ENCODE measurements around the gene CFAP77. TPM values are rescaled to one million over a fixed set of nuclear protein-coding genes. Genes with fewer than 3 reads are reported as not detected.

Gene CFAP77
- total and polyA plus RNA-seq, 2 of the 8 experiments (the other 6 are each of a cell fraction or from before 2014, with no cell fraction given): 0.63 to 0.97 TPM

DNA sequence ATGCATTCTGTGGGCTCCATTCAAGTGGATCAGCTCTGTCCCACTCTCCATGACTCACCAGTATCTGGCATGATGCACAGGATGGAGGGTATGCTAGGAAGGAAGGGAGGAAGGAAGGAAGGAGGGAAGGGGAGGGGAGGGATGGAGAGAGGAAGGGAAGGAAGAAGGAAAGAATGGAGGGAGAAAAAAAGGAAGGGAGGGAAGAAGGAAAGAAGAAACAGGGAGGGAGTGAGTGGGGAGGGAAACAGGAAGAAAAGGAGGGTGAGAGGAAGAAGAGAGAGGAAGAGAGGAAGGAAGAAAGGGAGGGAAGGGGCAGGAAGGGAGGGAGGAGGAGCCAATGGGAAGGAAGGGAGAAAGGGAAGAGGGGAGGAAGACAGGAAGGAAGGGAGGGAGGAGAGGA is 167.1 kb downstream of the CFAP77 start:
- Histone ChIP-seq H2BK12ac (ENCODE audit: low read depth, low read length) (no peak overlapping the region), H4K91ac (replicated peaks; ENCODE audit: insufficient read length, low read length) (no peak overlapping the region), H4K5ac (ENCODE audit: insufficient read length, low read depth, low read length) (no peak overlapping the region), H2AFZ (ENCODE audit: low read length) (no peak overlapping the region), H3K4me2 (ENCODE audit: insufficient read depth in 1 of 2, low read depth in 2 of 2, low read length in 2 of 2) (no peak overlapping the region), H3K27ac (ENCODE audit: low read depth, low read length) (no peak overlapping the region), H3K9me3 (ENCODE audit: insufficient read depth in 2 of 2, low read depth in 1 of 2, low read length in 1 of 2) (no peaks in the 10 kb centered on the region), H2BK15ac (ENCODE audit: low read length) (no peak overlapping the region), H3K4me3 (ENCODE audit: extremely low read depth in 1 of 4, insufficient read depth in 2 of 4, low read depth in 3 of 4, low read length in 4 of 4) (no peak overlapping the region), H3K27me3 (replicated peaks in 1 of 4; ENCODE audit: control insufficient read depth in 3 of 4, extremely low read depth in 1 of 4, insufficient read depth in 3 of 4, low read length in 3 of 4) (peaks cover 44 to 70% (median 68%) of the 10 kb centered on the region in 4 experiments), H3K23me2 (ENCODE audit: low read depth, low read length) (peaks cover 4% of the 10 kb centered on the region; the same call in 1 of the 2 replicates), H3K9ac (replicated peaks in 1 of 4; ENCODE audit: extremely low read depth in 1 of 4, low read depth in 3 of 4, low read length in 3 of 4) (no peak overlapping the region), H2BK20ac (ENCODE audit: low read length) (no peak overlapping the region), H3K23ac (ENCODE audit: insufficient read length) (no peak overlapping the region), H4K20me1 (replicated peaks in 1 of 2; ENCODE audit: control insufficient read depth in 1 of 2, insufficient read depth in 2 of 2, low read length in 2 of 2) (peaks cover 6 to 11% of the 10 kb centered on the region in 2 experiments), H3K79me1 (ENCODE audit: low read depth, low read length) (no peaks in the 10 kb centered on the region; the same call in 1 of the 2 replicates), H3K4ac (replicated peaks; ENCODE audit: insufficient read length, low read depth, low read length) (no peak overlapping the region), H2AK5ac (ENCODE audit: low read depth, low read length) (no peak overlapping the region), H3K18ac (ENCODE audit: extremely low read depth, low read length) (no peak overlapping the region), H3K56ac (replicated peaks; ENCODE audit: insufficient read length, low read depth, low read length) (no peak overlapping the region), H2BK120ac (replicated peaks; ENCODE audit: low read depth, low read length) (no peak overlapping the region), H2BK5ac (ENCODE audit: low read depth, low read length) (no peak overlapping the region), H3K79me2 (ENCODE audit: control insufficient read depth in 1 of 2, insufficient read depth in 2 of 2, low read length in 2 of 2) (no peaks in the 10 kb centered on the region), H3K14ac (ENCODE audit: insufficient read length) (no peak overlapping the region), H4K8ac (ENCODE audit: extremely low read depth, insufficient read depth, low read length) (no peak overlapping the region), H3K4me1 (replicated peaks in 1 of 4; ENCODE audit: control insufficient read depth in 3 of 4, insufficient read depth in 4 of 4, low read length in 3 of 4) (peaks cover 0 to 19% (median 10%) of the 10 kb centered on the region in 4 experiments; a peak in 5 of 7 replicates), H3K36me3 (ENCODE audit: control insufficient read depth in 2 of 4, insufficient read depth in 4 of 4, low read length in 3 of 4) (no peaks in the 10 kb centered on the region)
- TF ChIP-seq EZH2 (IDR thresholded peaks at IDR 0.05; ENCODE audit: low read depth, low read length, severe bottlenecking) (peak; percentile 5), SIRT6 (IDR thresholded peaks at IDR 0.05; ENCODE audit: low read length) (no peak), SAP30 (IDR thresholded peaks at IDR 0.05; ENCODE audit: insufficient read depth, insufficient replicate concordance, low read length) (no peak)
- CTCF ChIA-PET (ENCODE audit: partially characterized antibody): interaction anchor here (1.3 to 6.4 kb wide), 9 partner anchors 15 to 223 kb away, joined by 3 to 93 read pairs (median 4); no protein-coding TSS in a partner anchor
- FAIRE-seq: no peak
- POLR2A ChIA-PET (ENCODE audit: partially characterized antibody): interaction anchor here (0.7 kb wide), 1 partner anchor 10 kb away, joined by 4 read pairs; no protein-coding TSS in a partner anchor
- DNase-seq (ENCODE audit: low read depth in 1 of 2, low spot score in 2 of 2): no peak

All from H1 (cell line).